Measurements from ENCODE around the gene MIXL1.

MIXL1 gene

DNA sequence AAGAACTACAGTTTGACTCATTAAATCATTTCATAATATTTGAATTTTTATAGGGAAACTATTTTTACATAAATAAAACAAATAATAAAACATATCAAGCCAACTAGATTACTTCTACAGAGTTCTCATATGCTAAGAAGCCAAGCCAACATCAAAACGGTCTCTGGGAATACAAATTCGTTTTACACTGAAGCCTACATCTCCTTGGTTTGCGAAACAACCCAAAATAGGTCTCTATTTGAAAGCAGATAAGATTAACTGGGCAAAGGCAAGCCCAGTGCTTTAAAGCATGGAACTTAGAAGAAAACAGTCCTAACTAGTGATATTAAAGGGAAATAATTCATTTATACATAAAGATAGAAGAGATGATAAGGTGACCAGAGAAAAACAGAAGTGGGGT lies 25.3 kb downstream of the MIXL1 start:
- TF ChIP-seq RAD21 (IDR thresholded peaks at IDR 0.05; ENCODE audit: low read depth), result no peak
- TF ChIP-seq, protein P1, sequence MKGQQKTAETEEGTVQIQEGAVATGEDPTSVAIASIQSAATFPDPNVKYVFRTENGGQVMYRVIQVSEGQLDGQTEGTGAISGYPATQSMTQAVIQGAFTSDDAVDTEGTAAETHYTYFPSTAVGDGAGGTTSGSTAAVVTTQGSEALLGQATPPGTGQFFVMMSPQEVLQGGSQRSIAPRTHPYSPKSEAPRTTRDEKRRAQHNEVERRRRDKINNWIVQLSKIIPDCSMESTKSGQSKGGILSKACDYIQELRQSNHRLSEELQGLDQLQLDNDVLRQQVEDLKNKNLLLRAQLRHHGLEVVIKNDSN (IDR thresholded peaks at IDR 0.05), result no peak
- TF ChIP-seq CREB1 (IDR thresholded peaks at IDR 0.05; ENCODE audit: low read depth), result no peak
- no peak for TF ChIP-seq EGR1 (IDR thresholded peaks at IDR 0.05)
- TF ChIP-seq, protein P2, sequence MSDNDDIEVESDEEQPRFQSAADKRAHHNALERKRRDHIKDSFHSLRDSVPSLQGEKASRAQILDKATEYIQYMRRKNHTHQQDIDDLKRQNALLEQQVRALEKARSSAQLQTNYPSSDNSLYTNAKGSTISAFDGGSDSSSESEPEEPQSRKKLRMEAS (IDR thresholded peaks at IDR 0.05), result no peak
- no peak for TF ChIP-seq FOXM1 (IDR thresholded peaks at IDR 0.05; ENCODE audit: borderline replicate concordance, low read depth)
- TF ChIP-seq TAF1 (IDR thresholded peaks at IDR 0.05; ENCODE audit: low read depth), result no peak
- TF ChIP-seq TCF12 (IDR thresholded peaks at IDR 0.05; ENCODE audit: low read depth), result no peak
- no peak for TF ChIP-seq TEAD4 (IDR thresholded peaks at IDR 0.05)

DNA sequence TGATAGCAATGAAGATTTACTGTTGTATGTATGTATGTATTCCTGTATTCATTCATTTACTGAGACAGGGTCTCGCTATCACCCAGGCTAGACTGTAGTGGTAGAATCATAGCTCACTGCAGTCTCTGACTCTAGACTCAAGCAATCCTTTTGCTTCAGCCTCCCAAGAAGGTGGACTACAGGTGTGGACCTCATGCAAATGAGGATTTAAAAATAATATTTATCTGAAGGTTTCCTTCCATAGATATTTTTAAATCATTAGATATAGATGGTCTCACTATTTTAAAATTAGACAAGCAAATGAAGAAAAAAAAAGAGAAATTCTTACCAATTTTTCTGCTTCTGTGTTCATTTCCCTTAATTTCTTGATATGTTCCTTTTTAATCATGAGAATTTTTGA lies 27.0 kb downstream of the MIXL1 start:
- no peak for TF ChIP-seq CEBPB (IDR thresholded peaks at IDR 0.05)
- no peak for TF ChIP-seq YY1 (IDR thresholded peaks at IDR 0.05; ENCODE audit: low read depth)
- TF ChIP-seq FOXM1 (IDR thresholded peaks at IDR 0.05; ENCODE audit: borderline replicate concordance, low read depth), result no peak
- no peak for TF ChIP-seq TEAD4 (IDR thresholded peaks at IDR 0.05)
- TF ChIP-seq RAD21 (IDR thresholded peaks at IDR 0.05; ENCODE audit: low read depth), result no peak
- no peak for TF ChIP-seq EP300 (IDR thresholded peaks at IDR 0.05; ENCODE audit: borderline replicate concordance)
- TF ChIP-seq TAF1 (IDR thresholded peaks at IDR 0.05; ENCODE audit: low read depth), result no peak
- TF ChIP-seq, protein P3, sequence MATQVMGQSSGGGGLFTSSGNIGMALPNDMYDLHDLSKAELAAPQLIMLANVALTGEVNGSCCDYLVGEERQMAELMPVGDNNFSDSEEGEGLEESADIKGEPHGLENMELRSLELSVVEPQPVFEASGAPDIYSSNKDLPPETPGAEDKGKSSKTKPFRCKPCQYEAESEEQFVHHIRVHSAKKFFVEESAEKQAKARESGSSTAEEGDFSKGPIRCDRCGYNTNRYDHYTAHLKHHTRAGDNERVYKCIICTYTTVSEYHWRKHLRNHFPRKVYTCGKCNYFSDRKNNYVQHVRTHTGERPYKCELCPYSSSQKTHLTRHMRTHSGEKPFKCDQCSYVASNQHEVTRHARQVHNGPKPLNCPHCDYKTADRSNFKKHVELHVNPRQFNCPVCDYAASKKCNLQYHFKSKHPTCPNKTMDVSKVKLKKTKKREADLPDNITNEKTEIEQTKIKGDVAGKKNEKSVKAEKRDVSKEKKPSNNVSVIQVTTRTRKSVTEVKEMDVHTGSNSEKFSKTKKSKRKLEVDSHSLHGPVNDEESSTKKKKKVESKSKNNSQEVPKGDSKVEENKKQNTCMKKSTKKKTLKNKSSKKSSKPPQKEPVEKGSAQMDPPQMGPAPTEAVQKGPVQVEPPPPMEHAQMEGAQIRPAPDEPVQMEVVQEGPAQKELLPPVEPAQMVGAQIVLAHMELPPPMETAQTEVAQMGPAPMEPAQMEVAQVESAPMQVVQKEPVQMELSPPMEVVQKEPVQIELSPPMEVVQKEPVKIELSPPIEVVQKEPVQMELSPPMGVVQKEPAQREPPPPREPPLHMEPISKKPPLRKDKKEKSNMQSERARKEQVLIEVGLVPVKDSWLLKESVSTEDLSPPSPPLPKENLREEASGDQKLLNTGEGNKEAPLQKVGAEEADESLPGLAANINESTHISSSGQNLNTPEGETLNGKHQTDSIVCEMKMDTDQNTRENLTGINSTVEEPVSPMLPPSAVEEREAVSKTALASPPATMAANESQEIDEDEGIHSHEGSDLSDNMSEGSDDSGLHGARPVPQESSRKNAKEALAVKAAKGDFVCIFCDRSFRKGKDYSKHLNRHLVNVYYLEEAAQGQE (IDR thresholded peaks at IDR 0.05; ENCODE audit: low read depth), result no peak
- no peak for TF ChIP-seq EGR1 (IDR thresholded peaks at IDR 0.05)
- no peak for TF ChIP-seq CREB1 (IDR thresholded peaks at IDR 0.05; ENCODE audit: low read depth)
- TF ChIP-seq NFIC (IDR thresholded peaks at IDR 0.05), result no peak
- TF ChIP-seq, protein P2 (IDR thresholded peaks at IDR 0.05), result no peak
- TF ChIP-seq ZBTB7A (IDR thresholded peaks at IDR 0.05; ENCODE audit: low read depth), result no peak
- no peak for TF ChIP-seq TCF12 (IDR thresholded peaks at IDR 0.05; ENCODE audit: low read depth)
- TF ChIP-seq, protein P1 (IDR thresholded peaks at IDR 0.05), result no peak

DNA sequence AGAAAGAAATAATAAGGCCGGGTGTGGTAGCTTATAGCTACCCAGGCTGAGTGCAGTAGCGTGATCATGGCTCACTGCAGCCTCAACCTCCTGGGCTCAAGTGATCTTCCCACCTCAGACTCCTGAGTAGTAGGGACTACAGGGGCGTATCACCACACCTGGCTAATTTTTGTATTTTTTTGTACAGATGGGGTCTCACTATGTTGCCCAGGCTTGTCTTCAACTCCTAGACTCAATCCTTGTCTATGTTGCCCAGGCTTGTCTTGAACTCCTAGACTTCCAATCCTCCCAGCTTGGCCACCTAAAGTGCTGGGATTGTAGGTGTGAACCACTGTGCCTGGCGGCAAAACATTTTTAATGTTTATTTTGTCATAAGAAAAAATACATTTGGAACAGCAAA lies 30.5 kb downstream of the MIXL1 start:
- TF ChIP-seq EGR1 (IDR thresholded peaks at IDR 0.05), result no peak
- TF ChIP-seq CEBPB (IDR thresholded peaks at IDR 0.05), result no peak
- no peak for TF ChIP-seq NFIC (IDR thresholded peaks at IDR 0.05)
- no peak for TF ChIP-seq CREB1 (IDR thresholded peaks at IDR 0.05; ENCODE audit: low read depth)
- no peak for TF ChIP-seq TCF12 (IDR thresholded peaks at IDR 0.05; ENCODE audit: low read depth)
- no peak for TF ChIP-seq YY1 (IDR thresholded peaks at IDR 0.05; ENCODE audit: low read depth)
- TF ChIP-seq FOXM1 (IDR thresholded peaks at IDR 0.05; ENCODE audit: borderline replicate concordance, low read depth), result no peak
- TF ChIP-seq, protein P3 (IDR thresholded peaks at IDR 0.05; ENCODE audit: low read depth), result no peak
- TF ChIP-seq, protein P1 (IDR thresholded peaks at IDR 0.05), result no peak

DNA sequence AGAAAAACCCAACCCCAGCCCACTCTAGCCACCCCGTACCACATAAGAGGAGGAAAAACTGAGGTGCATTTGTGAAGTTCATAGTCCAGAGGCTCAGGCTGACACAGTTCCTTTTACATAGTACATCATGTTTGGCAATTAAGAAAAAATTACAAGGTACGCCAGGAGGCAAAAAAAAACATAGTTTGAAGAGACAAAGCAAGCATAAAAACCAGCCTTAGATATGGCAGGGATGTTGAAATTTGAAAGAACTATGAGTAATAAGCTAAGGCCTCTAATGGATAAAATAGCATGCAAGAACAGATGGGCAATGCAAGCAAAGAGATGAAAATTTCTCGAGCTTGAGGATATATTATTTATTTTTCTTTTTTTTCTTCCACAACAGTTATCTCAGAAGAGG lies 31.9 kb downstream of the MIXL1 start:
- TF ChIP-seq FOXM1 (IDR thresholded peaks at IDR 0.05; ENCODE audit: borderline replicate concordance, low read depth) (no peak), TAF1 (IDR thresholded peaks at IDR 0.05; ENCODE audit: low read depth) (no peak)

DNA sequence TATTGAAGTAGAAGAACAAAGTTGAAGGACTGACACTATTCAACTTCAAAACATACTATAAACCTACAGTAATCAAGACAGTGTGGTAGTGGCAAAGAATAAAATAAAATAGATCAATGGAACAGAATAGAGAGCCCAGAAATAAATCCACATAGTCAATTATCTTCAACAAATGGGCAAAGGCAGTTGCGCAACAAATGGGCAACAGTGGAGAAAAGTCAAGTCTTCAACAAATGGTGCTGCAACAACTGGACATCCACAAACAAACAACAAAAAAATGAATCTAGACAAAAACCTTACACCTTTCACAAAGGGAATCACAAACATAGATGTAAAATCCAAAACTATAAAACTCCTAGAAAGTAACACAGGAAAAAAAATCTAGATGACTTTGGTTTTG lies 38.4 kb downstream of the MIXL1 start:
- TF ChIP-seq EGR1 (IDR thresholded peaks at IDR 0.05) (no peak), TEAD4 (IDR thresholded peaks at IDR 0.05) (no peak), CEBPB (IDR thresholded peaks at IDR 0.05) (peak; percentile 71), RAD21 (IDR thresholded peaks at IDR 0.05; ENCODE audit: low read depth) (no peak)

DNA sequence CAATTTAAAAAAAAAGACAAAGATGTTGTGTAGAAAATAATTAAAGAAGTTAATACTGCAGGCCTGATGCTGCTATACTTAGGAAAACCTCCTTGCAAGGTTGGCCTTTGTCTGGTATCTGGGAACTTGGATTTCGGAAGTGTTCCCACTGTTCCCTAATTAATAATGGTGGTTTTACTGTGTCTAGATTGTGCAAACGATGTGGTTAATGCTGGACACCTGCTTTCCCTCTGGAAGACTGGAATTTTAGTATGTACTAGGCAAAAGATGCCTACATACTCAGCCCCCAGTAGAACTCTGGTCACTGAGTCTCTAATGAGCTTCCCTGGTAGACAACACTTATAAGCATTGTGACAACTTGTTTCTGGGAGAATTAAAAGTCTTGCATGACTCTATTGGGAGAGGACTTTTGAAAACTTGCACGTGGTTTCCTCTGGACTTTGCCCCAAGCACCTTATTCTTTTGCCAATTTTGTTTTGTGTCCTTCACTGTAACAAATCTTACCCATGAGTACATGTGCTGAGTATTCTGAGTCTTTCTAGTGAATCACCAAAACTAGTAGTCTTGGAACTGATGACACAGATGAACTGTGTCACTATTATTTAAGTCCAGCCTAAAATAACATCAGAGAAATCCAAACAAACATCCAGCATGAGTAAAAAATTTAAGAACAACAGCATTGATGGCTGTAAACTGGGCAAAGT lies 45.1 kb downstream of the MIXL1 start:
- TF ChIP-seq CREB1 (IDR thresholded peaks at IDR 0.05; ENCODE audit: low read depth), result no peak
- TF ChIP-seq TAF1 (IDR thresholded peaks at IDR 0.05; ENCODE audit: low read depth), result no peak
- no peak for TF ChIP-seq TEAD4 (IDR thresholded peaks at IDR 0.05)
- no peak for TF ChIP-seq RAD21 (IDR thresholded peaks at IDR 0.05; ENCODE audit: low read depth)
